Measurements from ENCODE around the gene CCM2. TPM values are rescaled to one million over a fixed set of nuclear protein-coding genes. Genes with fewer than 3 reads are reported as not detected.

CCM2 gene
- total RNA-seq, 2 experiments from 2014 or later = 48.8 to 52.8 TPM

- intact Hi-C loops (cut with DNase I, micrococcal nuclease) = loop anchor here (2.0 to 5.0 kb wide), 2 partner anchors 23 to 156 kb away; partner anchors contain the start of gene H2AZ2 (in 1 of the 2)
- ATAC-seq (ENCODE audit: poor library complexity) = no peak
- Mint-ChIP-seq H3K36me3 (ENCODE audit: low read depth) (peaks cover 23% of the 10 kb centered on the region), H3K9me3 (no peaks in the 10 kb centered on the region), H3K27me3 (no peaks in the 10 kb centered on the region), H3K4me3 (no peak overlapping the region), H3K4me1 (ENCODE audit: low read depth) (peaks cover 62% of the 10 kb centered on the region), H3K27ac (no peak overlapping the region)
- H3K27me3 ChIP-seq (ENCODE audit: control insufficient read depth in 1 of 2, insufficient read depth in 2 of 2, low read length in 2 of 2) = no peaks in the 10 kb centered on the region
- H3K4me3 ChIP-seq (ENCODE audit: low read length) = no peak overlapping the region
- peak overlapping the region in 1 of 2 donors; percentile 13 for H3K27ac ChIP-seq (ENCODE audit: low read depth in 1 of 2, low read length in 2 of 2)
- H3K9me3 ChIP-seq (ENCODE audit: control insufficient read depth in 1 of 2, insufficient read depth in 1 of 2, low read length in 2 of 2) = no peaks in the 10 kb centered on the region
- peaks cover 55% of the 10 kb centered on the region for H3K4me1 ChIP-seq (ENCODE audit: insufficient read depth, low read length)
- TF ChIP-seq CTCF (IDR thresholded peaks at IDR 0.05) = no peak
- ChIA-PET CTCF (interaction anchor here (1.2 to 2.4 kb wide), 2 partner anchors 30 to 133 kb away, joined by 4 to 13 read pairs; no protein-coding TSS in a partner anchor), POLR2A (interaction anchor here (1.6 to 10.2 kb wide), 4 partner anchors 19 to 30 kb away, joined by 3 to 367 read pairs (median 95); partner anchors contain the start of gene MYO1G)
- peaks cover 18% of the 10 kb centered on the region for H3K36me3 ChIP-seq (ENCODE audit: insufficient read depth, low read length)
- DNase-seq = no peak
Measured at GRCh38 chr7:45003789-45004188, 3.8 kb downstream of the CCM2 start.

- H3K36me3 ChIP-seq (ENCODE audit: insufficient read depth, low read length) = peaks cover 21% of the 10 kb centered on the region
- H3K4me1 ChIP-seq (ENCODE audit: insufficient read depth, low read length) = peaks cover 39% of the 10 kb centered on the region
- H3K27ac ChIP-seq (ENCODE audit: low read depth in 1 of 2, low read length in 2 of 2) = no peak overlapping the region
- ChIA-PET CTCF (interaction anchor here (1.0 to 1.1 kb wide), 2 partner anchors 30 to 34 kb away, joined by 3 read pairs; no protein-coding TSS in a partner anchor), POLR2A (interaction anchor here (0.6 to 0.9 kb wide), 2 partner anchors 20 to 257 kb away, joined by 3 read pairs; no protein-coding TSS in a partner anchor)
- no peaks in the 10 kb centered on the region for H3K27me3 Mint-ChIP-seq
- H3K36me3 Mint-ChIP-seq (ENCODE audit: low read depth) = peaks cover 24% of the 10 kb centered on the region
- TF ChIP-seq CTCF (IDR thresholded peaks at IDR 0.05) = no peak
- peak overlapping the region; percentile 62 for H3K27ac Mint-ChIP-seq
- no peak for DNase-seq
- no peak for ATAC-seq (ENCODE audit: poor library complexity)
- H3K9me3 ChIP-seq (ENCODE audit: control insufficient read depth in 1 of 2, insufficient read depth in 1 of 2, low read length in 2 of 2) = no peaks in the 10 kb centered on the region
- no peak overlapping the region for H3K4me3 ChIP-seq (ENCODE audit: low read length)
- no peaks in the 10 kb centered on the region for H3K9me3 Mint-ChIP-seq
- no peak overlapping the region for H3K4me3 Mint-ChIP-seq
- peaks cover 55% of the 10 kb centered on the region for H3K4me1 Mint-ChIP-seq (ENCODE audit: low read depth)
- intact Hi-C loops (cut with DNase I, micrococcal nuclease) = no loop called here
- no peaks in the 10 kb centered on the region for H3K27me3 ChIP-seq (ENCODE audit: control insufficient read depth in 1 of 2, insufficient read depth in 2 of 2, low read length in 2 of 2)
Measured at GRCh38 chr7:45007106-45007505, 7.1 kb downstream of the CCM2 start.

- H3K4me1 Mint-ChIP-seq (ENCODE audit: low read depth) = peaks cover 56% of the 10 kb centered on the region
- H3K36me3 ChIP-seq (ENCODE audit: insufficient read depth, low read length) = peaks cover 15% of the 10 kb centered on the region
- ATAC-seq (ENCODE audit: poor library complexity) (no peak), DNase-seq (no peak)
- peak overlapping the region; percentile 62 for H3K27ac Mint-ChIP-seq
- peaks cover 33% of the 10 kb centered on the region for H3K4me1 ChIP-seq (ENCODE audit: insufficient read depth, low read length)
- no peak overlapping the region for H3K4me3 Mint-ChIP-seq
- H3K9me3 Mint-ChIP-seq = no peaks in the 10 kb centered on the region
- intact Hi-C loops (cut with DNase I, micrococcal nuclease) = no loop called here
- no peaks in the 10 kb centered on the region for H3K27me3 ChIP-seq (ENCODE audit: control insufficient read depth in 1 of 2, insufficient read depth in 2 of 2, low read length in 2 of 2)
- no peaks in the 10 kb centered on the region for H3K9me3 ChIP-seq (ENCODE audit: control insufficient read depth in 1 of 2, insufficient read depth in 1 of 2, low read length in 2 of 2)
- ChIA-PET CTCF (interaction anchor here (1.0 to 1.1 kb wide), 2 partner anchors 29 to 34 kb away, joined by 3 read pairs; no protein-coding TSS in a partner anchor), POLR2A (interaction anchor here (0.6 to 2.0 kb wide), 4 partner anchors 19 to 258 kb away, joined by 3 to 9 read pairs (median 3); no protein-coding TSS in a partner anchor)
- no peak overlapping the region for H3K4me3 ChIP-seq (ENCODE audit: low read length)
- H3K36me3 Mint-ChIP-seq (ENCODE audit: low read depth) = peaks cover 31% of the 10 kb centered on the region
- H3K27me3 Mint-ChIP-seq = no peaks in the 10 kb centered on the region
- TF ChIP-seq CTCF (IDR thresholded peaks at IDR 0.05) = no peak
- no peak overlapping the region for H3K27ac ChIP-seq (ENCODE audit: low read depth in 1 of 2, low read length in 2 of 2)
Measured at GRCh38 chr7:45007571-45008328, 7.7 kb downstream of the CCM2 start.
